Inflammatory macrophage (primary cell): ENCODE results near the gene RBM38.

Experiments
- DNase-seq, 2 donors: peaks; one replicate each; pipeline ENCODE4 v3.0.0-alpha.2; 2020 to 2022

RBM38 gene

GRCh38 chr20:57391439-57392301, 474 bp downstream of the RBM38 start:
- DNase-seq = peak; percentile 38 to 72

DNA sequence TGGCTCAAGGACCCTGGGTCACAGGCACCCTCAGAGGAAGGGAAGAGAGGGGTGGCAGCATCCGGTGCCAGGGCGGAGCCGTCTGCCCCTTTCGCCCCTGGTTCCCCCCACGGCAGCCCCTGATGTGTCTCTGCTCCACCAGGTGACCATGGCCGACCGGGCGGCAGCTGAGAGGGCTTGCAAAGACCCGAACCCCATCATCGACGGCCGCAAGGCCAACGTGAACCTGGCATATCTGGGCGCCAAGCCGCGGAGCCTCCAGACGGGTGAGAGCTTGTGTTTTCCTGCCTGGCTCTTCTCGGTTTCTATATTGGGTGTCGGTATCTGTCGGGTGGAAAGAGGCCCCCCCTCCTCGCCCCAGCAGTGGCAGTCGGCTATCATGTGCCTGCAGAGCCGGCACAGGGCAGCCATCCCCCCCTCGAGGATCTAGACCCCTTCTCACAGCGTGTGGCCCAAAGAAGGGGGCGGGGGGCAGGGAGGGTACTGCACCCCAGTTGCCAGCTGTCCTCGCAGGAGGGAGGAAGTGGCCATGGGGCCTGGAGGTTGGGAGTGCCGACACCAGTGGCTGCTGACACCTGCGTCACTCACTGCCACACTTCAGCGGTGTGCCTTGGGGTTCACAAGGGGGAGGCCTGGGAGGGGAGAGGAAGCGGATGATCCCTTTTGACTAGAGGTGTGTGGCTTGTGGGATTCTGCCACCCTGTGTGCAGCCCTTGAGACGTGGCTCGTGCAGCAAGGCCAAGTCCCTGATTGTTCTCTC, 1.5 kb downstream of the RBM38 start:
- peak in 1 of 2 donors; percentile 55 for DNase-seq

GRCh38 chr20:57393321-57394120, 2.3 kb downstream of the RBM38 start:
- DNase-seq = no peak

GRCh38 chr20:57394121-57395082, 3.2 kb downstream of the RBM38 start:
- no peak for DNase-seq

DNA sequence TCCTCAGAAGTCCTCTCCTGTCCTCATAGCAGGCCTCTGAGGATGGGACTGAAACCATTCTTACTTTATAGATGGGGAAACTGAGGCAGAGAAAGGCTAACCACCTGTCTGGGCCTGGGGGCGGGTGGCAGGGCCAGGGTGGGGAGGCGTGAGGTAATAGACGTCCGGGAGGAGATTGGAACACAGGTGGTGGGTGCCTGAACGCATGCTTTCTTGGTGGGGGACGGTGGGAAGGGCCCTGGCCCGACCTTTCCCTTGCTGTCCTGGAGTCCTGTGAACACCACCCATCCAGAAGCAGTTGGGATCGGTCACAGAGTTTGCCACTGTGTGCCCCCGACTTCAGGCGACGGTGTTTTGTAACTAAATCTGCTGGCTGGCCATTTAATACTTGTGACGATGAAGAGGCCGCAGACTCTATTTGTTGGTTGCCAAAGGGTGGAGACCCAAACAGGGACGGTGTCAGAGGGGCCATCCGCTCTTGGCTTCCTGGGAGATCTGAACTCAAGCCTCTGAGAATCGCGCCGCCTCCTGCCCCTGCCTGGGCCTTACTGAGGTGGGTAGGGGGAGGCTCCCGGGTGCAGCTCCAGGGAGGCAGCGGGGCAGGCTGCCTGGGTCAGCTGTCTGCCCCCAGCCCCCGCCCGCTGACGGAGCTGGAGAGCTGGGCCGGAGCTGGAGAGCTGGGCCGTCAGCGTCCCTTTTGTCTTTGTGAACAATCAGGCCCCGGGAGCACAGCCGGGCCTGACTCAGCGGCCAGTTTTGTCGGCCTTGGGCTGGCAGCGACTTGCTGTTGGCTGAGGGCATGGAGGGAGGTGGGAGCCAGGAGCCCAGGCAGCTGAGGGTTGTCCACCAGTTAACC, 4.1 kb downstream of the RBM38 start:
- DNase-seq = no peak

GRCh38 chr20:57396212-57396983, 5.2 kb downstream of the RBM38 start:
- peak; percentile 20 to 70 for DNase-seq

DNA sequence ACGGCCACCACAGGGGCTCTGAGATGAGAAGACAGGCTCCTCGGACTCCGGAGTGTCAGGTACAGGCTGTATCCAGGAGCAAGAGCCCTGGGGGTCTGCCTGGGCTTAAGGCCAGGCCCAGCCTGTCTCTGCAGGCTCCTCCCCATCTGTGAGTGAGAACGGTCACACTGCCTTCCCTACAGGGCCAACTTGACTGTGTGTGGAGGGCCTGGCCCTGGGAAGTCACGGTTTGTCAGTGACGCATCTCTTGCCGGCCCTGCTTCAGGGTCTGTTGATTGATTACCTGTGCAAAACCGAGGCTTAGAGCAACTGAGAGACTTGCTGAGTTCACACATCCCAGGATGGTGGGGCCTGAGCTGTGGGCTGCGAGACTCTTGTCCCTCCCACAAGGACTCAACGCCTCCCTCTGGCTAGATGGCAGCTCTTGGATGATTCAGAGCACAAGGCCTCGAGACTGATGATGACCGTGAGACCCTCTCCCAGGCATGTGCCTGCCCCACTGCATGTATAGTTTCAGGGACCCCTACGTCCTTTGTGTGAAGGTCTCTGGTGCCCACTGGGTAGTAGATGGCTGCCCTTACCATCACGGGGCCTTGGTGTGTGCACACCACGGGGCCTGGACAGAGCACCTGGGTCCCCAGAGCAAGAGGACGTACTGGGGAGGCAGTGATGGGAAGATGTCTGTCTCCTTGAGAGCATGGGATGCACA, 5.9 kb downstream of the RBM38 start:
- no peak for DNase-seq

DNA sequence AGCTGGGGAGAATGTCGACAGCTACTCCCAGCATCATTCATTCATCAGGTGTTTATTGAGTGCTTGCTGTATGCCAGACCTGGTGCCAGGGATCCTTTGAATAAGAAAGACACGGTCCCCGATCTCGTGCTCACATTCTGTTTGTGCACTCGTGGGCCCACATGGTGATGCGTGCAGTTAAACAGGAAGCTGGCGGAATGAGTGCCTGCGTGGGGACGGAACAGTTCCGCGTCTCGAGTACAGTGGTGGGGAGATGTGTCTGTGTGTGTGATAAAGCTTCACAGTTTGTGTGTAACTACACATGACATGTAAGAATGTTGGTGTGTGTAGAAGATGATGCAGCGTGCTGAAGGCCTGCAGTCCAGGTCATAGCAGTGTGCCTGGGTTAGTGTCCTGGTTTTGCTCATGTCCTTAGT, 6.5 kb downstream of the RBM38 start:
- peak; percentile 68 to 93 for DNase-seq

- peak; percentile 31 to 72 for DNase-seq
Measured at GRCh38 chr20:57398231-57398821, 7.1 kb downstream of the RBM38 start.

DNA sequence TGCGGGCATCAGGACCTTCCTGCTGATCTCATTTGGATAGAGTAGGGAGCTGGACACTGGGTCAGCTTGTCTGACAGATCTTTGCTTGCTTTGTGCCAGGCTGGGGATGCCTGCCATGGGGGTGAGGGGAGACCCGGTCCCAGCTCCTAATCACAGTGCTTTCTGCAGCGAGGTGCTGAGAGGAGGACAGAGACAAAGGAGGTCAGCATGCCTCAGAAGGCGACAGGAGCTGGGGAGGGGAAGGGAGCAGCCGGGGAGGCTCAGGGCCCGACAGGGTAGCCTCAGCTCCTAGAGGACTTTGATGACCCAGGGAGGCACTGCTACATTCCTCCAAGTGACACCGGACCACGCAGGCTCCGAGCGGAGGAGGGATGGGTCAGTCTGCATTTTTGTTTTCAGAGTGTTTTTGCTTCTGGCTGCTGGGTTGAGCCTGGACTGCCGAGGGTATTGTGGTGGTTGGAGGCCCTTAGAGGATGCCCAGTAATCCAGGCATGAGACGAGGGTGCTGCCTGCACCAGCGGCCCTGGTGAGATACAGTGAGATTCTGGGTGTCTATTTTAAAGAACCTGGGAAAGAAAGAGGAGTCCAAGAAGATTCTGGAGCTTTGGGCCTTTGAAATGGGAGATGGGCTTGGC, 7.8 kb downstream of the RBM38 start:
- no peak for DNase-seq

DNA sequence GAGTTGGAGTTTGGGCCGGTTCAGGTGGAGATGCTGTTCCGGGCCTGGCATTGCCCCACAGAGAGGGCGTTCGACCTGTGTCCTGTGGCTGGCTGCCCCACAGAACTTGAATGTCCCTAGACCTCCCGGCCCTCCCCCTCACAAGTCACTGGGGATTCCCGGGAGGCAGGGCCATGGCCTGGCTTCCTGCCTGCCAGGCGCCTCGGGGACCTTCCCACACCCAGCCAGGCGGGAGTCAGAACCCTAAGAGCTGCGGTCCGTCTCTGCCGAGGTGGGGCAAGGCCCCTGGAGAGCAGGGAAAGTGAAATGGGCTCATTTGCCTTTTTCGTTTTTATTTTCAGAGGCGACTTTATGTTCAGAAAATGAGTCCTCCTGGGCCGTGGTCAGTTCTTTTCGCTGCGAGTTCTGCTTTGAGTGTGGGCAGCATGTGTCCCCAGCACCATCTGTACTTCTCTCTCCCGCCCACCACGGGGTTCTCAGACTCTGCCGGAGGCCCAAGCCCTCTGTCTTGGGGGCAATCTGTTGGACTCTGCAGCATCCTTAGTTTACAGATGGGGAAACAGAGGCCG, 8.5 kb downstream of the RBM38 start:
- DNase-seq = peak; percentile 23 to 63

DNA sequence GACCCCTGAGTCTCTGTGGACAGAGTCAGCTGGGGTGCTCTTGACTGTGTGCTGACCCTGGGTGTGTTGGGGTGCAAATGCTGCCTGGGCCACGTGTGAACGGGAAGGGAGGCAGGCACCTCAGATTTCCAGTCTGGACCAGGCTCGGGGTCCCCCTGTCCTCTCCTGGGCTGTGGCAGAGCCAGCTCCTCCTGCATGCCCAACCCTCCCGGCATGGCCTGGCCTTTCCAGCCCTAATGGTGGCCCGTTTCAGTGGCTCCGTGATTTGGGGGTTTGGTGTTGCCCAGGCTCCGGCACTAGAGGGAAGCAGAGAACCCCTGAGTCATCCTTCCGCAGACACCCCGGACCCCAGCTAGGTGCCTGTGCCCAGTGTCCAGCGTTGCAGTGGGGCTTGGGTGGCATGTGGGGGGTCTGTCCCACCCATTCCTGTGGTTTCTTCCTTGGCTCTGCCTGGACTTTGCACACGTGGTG, 9.1 kb downstream of the RBM38 start:
- no peak for DNase-seq

DNA sequence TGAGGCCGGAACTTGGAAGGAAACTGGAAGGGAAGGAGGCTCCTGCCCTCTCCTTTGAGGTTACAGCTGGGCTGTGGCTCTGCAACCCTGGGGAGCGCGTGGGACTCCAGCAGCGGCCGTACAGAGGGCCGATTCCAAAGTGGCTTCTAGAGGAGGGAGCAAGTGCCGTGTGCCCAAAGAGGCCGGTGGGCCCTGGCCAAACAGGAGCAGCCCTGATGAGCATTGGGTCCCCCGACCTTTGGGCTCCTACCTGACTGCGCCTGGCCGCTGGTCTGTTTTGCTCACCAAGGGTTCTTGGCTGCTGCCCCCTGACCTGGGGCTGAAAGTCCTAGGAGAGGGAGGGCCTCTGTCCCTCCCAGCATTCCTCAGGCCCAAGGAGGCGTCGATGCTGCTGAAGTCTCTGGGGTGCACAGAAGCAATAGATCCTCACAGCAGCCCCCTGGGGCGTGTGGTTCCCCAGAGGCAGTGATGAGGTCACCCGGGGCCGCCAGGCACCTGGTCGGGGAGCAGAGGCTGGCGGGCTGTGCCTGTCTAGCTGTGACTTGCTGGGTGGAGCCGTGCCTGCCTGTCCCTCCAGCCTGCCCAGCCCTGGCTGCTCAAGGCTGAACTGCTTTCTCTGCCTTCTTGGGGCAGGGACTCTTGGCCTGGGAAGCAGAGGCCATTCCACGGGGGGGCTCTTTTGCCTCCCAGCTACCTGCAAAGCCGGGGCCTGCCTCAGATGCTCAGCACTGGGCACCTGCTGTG, 9.8 kb downstream of the RBM38 start:
- DNase-seq = no peak

DNA sequence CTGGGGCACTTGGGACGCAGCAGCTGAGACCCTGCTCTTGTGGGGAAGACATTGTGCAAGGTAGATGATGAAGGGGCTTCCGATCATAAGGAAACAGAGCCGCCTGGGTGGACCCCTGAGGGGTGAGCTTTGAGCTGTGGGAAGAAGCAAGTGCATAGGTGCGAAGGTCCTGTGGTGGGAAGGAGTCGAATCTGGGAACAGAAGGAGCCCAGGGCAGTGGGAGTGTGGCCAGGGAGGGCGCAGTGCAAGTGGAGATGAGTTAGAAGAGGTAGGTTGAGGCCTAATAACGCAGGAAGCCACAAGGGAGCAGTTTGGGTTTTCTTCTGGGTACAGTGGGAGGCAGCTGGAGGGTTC, 10.3 kb downstream of the RBM38 start:
- no peak for DNase-seq

GRCh38 chr20:57402206-57403125, 11.3 kb downstream of the RBM38 start:
- DNase-seq = no peak

DNA sequence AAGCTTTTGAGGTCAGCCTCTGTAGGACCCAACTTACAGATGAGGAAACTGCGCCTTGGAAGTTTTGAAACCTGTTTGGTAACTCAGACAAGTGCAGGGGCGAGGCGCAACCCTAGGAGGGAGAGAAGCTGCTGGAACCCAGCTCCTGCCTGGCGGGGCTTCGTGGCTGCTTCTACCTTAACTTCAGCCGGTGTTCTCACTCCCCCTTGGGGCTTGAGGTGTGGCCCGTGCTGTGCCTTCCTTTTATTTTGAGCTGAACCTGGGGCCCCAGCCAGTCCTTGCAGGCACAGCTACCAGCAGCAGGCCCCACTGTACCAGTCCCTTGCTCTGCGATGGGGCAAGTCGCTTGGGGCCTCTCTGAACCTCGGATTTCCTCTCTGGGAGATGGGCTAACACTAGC, 12.0 kb downstream of the RBM38 start:
- no peak for DNase-seq
